Central memory CD4-positive, alpha-beta T cell (primary cell): ENCODE measurements around the gene CNKSR3.

Source experiments
- DNase-seq: peaks from one replicate; pipeline ENCODE4 v3.0.0; 2022

Gene CNKSR3

DNA sequence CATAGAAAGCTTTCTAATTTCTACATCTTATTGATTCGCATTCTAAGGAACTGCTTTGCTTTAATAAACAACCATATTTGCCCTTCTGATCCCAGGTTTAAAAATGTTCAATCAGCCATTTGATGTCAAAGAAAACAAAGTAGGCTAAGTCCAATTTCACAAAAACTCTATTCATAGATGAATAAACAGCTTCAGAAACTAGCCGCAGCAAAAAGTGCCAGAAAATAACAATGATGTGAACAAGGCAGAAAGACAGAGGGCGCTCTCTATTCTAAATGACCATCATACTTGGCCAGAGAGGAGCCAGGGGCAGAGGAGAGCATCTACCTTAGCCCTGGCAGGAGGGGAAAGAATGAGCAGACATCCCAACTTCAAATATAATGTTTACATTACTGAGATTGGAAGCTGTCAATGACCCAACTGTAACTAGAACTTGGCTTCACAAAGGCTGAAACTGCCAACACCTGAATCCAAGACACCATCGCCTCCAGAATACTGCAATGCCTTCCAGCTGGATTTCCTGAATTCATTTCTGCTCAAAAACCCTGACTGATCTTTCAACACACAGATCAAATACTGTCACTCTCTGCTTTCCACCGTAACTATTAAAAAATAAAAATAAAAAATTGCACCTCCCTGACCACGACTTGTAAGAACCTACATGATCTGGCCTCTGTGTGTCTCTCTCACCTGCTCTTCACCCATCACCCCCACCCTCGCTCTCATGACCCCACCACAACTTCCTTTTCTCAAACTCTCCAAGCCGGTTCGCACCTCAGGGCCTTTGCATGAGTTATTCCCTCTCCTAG lies 9.5 kb downstream of the CNKSR3 start:
- no peak for DNase-seq

DNA sequence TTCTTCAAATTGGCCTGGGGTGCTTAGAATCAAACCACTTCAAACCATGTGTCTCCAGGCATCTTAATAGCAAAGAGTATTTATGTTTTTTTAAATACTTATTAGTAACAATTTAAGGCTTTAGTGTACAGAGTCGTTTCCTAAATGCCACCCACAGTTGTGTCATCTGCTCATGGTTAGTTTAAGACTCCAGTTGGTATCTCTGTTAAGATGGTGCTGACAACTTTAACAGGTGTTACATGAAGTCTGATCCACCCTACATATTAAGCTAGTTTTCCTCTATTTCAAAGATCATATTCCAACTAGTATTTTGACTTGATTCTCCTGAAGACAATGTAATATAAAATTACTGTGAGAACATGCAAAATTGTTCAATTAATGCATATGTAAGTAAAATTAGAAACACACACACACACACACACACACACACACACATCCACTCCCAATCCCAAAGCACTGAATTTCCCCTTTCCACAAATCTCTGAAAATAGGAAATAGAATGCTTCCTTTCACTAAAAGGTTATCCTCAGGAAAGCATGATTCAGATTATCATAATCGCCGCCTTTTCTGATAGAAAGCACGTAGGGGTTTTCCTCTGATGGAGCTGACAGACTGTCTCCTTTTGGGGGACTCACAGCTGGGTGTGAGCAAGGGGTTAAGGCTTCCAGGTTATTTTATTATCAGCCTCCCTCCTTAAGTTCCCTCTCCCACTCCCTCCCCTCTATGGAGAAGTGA lies 10.5 kb downstream of the CNKSR3 start:
- no peak for DNase-seq

- DNase-seq = no peak
These were observed 12.0 kb downstream of the CNKSR3 start for GRCh38 chr6:154498340-154498934.

DNA sequence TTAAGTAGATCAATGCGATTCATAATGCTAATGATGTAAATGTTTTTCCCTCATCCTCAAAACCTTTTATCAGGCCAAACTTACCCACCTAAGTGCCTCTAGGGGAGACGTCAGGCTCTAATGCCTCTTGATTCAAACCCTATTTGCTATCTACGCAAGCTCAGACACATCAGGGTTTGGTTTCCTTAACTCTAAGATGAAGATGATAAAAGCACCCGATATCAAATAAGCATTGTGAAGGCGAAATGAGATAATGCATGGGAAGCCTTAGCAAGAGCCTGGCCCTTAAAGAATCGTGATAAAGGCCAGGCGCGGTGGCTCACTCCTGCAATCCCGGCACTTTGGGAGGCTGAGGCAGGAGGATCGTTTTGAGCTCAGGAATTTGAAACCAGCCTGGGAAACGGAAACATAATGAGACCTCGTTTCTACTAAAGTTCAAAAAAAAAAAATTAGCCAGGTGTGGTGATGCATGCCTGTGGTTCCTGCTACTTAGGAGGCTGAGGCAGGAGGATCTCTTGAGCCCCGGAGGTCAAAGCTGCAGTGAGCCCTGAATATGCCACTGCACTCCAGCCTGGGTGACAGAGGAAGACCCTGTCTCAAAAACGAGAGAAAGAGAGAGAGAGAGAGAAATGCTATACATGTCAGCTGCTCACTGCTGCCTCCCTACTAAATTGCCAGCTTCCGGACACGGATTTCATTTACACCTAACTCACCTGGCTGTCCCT lies 13.5 kb downstream of the CNKSR3 start:
- no peak for DNase-seq

DNA sequence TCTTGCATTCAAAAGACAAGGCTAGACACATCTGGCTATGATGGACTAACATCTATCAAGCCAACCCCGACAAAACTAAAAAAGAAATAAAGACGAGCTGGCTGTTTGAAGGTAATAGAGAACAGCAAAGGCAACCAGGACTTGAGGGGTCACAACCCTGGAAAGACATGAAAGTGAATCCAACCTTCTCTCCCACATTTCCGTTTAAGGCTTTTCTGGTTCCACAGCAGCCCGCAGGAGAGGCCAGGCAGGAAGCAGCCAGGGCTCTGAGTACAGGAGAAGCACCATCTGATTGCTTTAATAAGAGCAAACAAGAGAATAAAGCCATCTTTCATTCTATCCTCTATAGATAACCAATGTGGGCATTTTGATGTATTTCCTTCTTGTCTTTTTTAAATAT lies 14.3 kb downstream of the CNKSR3 start:
- no peak for DNase-seq

DNA sequence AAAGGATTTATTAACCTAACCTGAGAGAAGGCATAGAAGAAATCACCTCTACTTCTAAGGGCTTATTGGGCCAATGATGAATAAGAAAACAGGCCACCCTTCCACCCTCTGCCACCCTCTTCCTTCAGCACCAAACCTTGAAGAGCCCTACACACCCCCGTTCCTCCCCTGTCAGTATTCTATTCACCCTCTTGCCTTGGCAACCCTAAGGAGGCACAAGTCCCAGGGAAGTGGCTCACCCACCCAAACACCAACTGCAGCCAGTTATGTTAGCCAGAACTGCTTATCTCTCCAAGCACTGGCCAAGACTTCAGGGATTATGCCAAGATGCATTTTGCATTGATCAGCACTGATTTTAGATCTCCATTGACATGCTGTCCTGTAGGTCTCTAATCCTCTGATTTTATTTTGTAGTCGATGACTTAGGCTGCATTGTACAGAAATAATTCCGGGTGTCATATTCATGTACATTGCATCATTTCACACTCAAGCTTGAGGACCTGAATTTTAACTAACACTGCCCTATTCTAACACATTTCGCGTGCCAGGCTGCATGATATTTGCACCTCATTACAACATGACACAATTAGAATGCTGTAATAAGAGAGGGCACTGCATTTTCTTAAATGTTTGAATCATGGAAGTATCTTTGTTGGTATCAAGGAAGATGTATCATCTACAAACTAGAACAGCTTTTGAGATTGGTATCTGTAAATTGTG lies 15.7 kb downstream of the CNKSR3 start:
- no peak for DNase-seq

- DNase-seq = no peak
These were observed 18.7 kb downstream of the CNKSR3 start for GRCh38 chr6:154491567-154492470.

GRCh38 chr6:154489822-154490221 lies 20.7 kb downstream of the CNKSR3 start:
- DNase-seq = no peak

- no peak for DNase-seq
These were observed 21.6 kb downstream of the CNKSR3 start for GRCh38 chr6:154488802-154489437.

GRCh38 chr6:154488248-154488593 lies 22.3 kb downstream of the CNKSR3 start:
- DNase-seq = no peak

DNA sequence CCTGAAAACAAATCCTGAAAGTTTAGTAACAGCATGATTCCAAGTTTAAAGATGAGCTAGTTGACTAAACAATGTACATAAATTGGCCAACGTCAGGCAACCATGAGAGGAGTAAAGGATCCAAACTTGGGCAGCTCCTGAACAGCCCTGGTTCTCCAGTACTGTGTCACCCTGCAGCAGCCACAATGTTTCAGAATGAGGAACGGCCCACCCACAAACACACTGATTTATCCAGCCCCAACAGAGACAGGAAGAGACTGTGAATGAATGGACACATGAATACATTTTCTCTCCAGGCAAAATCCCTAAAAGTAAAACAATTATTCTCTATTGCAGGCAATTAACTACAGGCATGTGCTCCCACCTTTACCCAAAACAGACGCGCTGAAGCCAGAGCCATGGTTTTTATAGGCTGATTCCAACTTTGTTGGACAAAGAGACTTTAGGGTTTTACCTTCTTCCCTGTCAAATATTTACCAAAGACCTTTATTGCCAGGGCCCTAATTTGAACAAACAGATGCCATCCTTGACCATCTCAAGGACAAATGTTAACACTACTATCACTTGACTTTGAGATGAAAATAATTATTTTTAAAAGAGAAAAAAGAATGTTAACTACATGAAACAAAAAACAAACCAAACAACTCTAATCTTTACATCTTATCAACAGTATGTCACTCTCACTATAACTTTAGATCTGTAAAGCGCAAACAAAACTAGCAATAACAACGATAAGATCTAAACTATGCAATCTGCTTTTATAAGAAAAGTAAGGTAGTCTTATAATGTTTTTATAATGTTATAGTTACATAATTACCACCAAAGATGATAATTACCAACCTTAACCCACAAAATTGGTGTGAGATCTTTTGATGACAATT lies 22.9 kb downstream of the CNKSR3 start:
- no peak for DNase-seq

GRCh38 chr6:154485815-154486214 lies 24.7 kb downstream of the CNKSR3 start:
- no peak for DNase-seq

- DNase-seq = no peak
These were observed 25.5 kb downstream of the CNKSR3 start for GRCh38 chr6:154484942-154485341.

DNA sequence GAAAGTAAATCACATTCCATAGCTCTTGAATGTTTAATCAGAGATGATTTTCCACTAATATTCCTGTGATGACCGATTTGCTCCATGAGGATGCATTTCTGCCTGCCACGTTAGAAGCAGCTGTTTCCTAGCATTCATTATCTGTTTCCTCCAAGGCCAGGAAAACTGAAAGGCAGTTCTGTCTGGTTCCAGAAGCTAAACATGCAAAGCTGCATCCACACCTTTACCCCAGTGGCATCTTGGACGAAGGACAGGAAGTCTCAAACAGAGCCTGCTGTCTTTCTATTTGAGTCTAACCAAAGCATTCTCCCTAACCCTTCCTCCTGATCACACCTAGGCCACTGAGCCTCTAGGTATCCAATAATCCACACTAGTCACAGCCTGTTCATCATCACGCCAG lies 27.6 kb downstream of the CNKSR3 start:
- no peak for DNase-seq

DNA sequence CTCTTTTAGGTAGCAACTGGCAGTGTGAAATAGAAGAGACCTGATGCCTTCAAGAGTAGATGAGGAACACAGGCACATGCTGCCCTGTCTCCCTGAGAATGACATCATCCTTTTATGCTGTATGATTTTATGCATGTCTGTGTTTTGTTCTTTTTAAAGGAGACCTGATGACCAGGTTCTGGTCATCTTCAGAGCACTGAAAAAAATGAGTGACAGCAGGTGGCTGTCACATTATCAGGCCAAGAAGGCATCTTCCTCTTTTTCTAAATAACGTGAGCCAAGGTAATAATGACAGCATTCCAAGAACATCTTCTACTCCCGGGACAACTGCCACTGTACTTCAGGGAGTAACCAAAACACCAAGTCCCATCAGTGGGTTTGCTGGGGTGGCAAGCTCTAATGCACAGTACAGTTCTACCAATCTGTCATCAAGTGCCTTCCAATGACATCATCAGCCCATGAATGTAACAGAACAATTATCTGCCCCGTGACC lies 28.9 kb downstream of the CNKSR3 start:
- no peak for DNase-seq

DNA sequence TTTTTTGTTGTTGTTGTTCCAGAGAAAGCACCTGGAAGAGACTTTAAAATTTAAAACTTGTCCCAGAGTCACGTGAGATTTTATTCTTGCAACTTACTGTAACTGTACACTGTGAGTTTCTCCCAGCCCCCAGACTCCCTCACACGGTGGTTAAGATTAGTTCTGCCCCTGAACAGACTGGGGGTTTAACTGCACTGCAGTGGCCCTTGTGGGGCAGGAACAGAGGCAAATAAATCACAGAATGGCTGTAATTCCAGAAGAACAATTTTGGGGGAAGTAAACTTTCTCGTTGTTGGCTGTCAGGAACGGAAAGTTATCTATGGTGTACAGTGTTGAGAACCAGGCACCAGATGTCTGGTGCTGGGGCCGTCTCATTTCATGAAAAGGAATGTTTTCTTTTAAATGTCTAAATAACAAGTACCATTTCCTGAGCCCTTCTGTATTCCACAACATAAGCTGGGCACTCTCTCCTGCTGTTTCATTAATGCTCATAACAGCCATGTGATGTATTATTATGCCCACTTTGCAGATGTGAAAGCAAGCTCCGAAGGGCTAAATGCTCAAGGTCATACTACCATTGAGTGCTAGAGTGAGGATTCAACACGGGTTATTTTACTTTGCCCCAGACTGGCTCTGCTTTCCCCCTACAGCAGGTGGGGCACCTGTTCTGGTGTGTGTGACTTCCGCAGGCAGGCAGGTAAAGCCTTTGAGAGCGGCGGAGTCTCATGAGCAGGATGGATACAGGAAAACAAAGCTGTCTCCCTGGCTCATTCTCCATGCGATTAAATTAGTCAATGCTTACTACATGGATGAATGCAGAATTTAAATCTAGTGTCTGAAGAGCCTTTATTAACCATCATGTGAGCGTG lies 30.5 kb downstream of the CNKSR3 start:
- DNase-seq = no peak

- DNase-seq = no peak
These were observed 31.1 kb downstream of the CNKSR3 start for GRCh38 chr6:154479351-154479769.

GRCh38 chr6:154478701-154479060 lies 31.8 kb downstream of the CNKSR3 start:
- no peak for DNase-seq
